Rectal smooth muscle tissue (tissue), 1 donor: Measurements from ENCODE around the gene CAB39L.

Source experiments
- H3K27ac ChIP-seq: one replicate; pipeline ENCODE4 v1.7.0; 2013; ENCODE audit warnings: low read depth, low read length, inconsistent platforms
- H3K27me3 ChIP-seq: one replicate; pipeline ENCODE4 v1.7.0; 2013; ENCODE audit warnings: low read length; ENCODE audit not compliant: control insufficient read depth, insufficient read depth
- H3K36me3 ChIP-seq: one replicate; pipeline ENCODE4 v1.7.0; 2013; ENCODE audit warnings: low read length; ENCODE audit not compliant: control insufficient read depth, insufficient read depth
- H3K4me1 ChIP-seq: one replicate; pipeline ENCODE4 v1.7.0; 2013; ENCODE audit warnings: low read length; ENCODE audit not compliant: control insufficient read depth, insufficient read depth
- H3K4me3 ChIP-seq: one replicate; pipeline ENCODE4 v1.7.0; 2013; ENCODE audit warnings: low read length
- H3K9ac ChIP-seq: one replicate; pipeline ENCODE4 v1.7.0; 2013; ENCODE audit warnings: low read length

CAB39L gene

DNA sequence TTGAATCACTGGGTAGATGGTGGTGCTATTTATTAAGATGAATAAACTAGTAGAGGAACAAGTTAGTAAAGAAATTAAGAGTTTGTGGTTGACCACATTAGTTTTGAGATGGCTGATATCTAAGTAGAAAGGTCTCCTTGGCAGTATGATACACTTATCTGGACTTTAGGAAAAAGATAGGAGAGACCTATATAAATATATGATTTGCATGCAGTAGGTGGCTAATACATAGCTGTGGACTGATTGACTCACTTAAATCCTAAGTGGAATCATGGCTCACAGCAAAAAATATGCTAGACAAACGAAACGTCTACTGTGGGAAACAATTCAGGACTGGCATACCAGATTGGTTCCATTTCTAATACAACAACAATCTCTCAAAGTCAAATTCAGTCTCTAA, 92.0 kb downstream of the CAB39L start:
- H3K36me3 ChIP-seq, result peaks cover 2% of the 10 kb centered on the region
- no peak overlapping the region for H3K27ac ChIP-seq
- no peak overlapping the region for H3K9ac ChIP-seq
- H3K4me1 ChIP-seq, result peaks cover 11% of the 10 kb centered on the region
- no peaks in the 10 kb centered on the region for H3K27me3 ChIP-seq
- no peak overlapping the region for H3K4me3 ChIP-seq

DNA sequence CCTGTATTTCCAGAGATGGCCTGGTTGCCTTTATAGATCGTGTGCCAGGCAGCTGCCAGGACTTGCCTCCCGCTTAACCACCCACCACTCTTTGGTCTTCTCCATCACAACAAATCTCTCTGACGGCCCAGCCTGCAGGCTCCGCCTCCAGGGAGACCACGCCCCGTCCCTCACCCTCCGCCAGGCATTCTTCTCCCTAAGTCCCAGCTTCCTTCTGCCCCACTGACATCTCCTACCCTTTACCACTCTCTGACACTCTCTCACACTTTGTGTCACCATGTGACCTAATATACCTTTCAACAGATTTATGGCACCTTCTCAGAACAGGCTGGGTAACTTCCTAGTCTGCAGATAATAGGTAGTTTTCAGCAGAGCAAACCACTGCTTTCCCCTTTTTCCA, 95.1 kb downstream of the CAB39L start:
- H3K27ac ChIP-seq, result no peak overlapping the region

DNA sequence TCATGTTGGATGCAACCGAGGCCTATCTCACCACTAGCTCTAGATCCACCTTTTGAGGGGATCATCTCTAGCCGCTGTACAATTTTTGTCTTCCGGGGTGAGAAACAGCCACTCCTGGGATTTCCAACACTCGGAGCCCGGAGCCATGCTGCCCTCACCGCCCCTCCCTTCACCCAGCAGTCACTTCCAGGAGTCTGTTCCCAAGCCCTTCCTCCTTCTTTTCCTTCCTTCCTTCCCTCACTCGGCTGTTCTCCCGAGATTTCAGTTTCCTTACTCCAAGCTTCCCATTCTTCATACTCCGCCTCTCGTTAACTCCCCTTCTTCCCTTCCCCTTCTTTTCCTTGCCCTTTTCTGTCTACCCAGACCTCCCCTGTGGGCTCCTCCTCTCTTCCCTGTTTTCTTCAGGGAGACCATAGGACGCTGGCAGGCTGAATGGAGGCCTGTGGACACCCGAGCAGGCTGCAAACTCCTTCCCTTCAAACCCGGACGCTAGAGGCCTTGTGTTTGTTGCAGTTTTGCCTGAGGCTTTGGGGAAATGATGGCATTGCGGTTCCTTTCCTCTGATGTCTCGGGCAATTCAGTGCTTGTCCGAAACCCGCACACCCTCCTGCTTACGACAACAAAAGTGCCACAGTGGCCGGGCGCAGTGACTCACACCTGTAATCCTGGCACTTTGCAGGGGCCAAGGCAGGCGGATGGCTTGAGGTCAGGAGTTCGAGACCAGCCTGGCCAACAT, 96.0 kb downstream of the CAB39L start:
- Histone ChIP-seq H3K9ac (no peak overlapping the region), H3K27ac (no peak overlapping the region), H3K36me3 (peaks cover 5% of the 10 kb centered on the region), H3K4me3 (no peak overlapping the region), H3K4me1 (peaks cover 7% of the 10 kb centered on the region), H3K27me3 (no peaks in the 10 kb centered on the region)

More for the DNA sequence above, 95.1 kb downstream of the CAB39L start:
- H3K9ac ChIP-seq, result no peak overlapping the region
- no peak overlapping the region for H3K4me3 ChIP-seq
- peaks cover 2% of the 10 kb centered on the region for H3K36me3 ChIP-seq
- no peaks in the 10 kb centered on the region for H3K27me3 ChIP-seq
- peaks cover 7% of the 10 kb centered on the region for H3K4me1 ChIP-seq

GRCh38 chr13:49346460-49346859, 97.4 kb downstream of the CAB39L start:
- H3K4me3 ChIP-seq, result no peak overlapping the region
- no peak overlapping the region for H3K9ac ChIP-seq
- peaks cover 6% of the 10 kb centered on the region for H3K4me1 ChIP-seq
- H3K27ac ChIP-seq, result no peak overlapping the region
- no peaks in the 10 kb centered on the region for H3K27me3 ChIP-seq
- H3K36me3 ChIP-seq, result peaks cover 5% of the 10 kb centered on the region

DNA sequence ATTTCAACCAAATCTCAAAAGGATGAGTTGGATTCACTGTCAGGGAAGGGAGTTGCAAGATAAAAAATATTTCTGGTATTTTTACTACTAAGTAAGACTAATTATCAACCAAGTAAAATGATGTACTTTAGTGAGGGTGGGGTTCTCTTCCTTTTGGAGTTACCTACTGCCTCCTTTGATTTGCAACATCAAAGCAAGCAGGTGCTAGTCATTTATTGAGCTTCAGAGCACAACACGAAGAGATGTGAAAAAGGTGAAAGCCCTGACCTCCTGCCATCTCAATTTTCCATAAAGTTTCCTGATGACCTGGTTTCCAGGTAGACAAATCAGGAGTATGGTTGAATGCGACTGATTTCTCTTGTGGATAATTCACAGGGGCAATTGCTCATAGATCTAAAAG, 100.1 kb downstream of the CAB39L start:
- no peaks in the 10 kb centered on the region for H3K27me3 ChIP-seq
- no peak overlapping the region for H3K4me3 ChIP-seq
- H3K4me1 ChIP-seq, result no peaks in the 10 kb centered on the region
- H3K36me3 ChIP-seq, result peaks cover 4% of the 10 kb centered on the region
- H3K9ac ChIP-seq, result no peak overlapping the region
- no peak overlapping the region for H3K27ac ChIP-seq

- Histone ChIP-seq H3K27me3 (no peaks in the 10 kb centered on the region), H3K4me3 (no peak overlapping the region), H3K36me3 (peaks cover 3% of the 10 kb centered on the region), H3K4me1 (no peaks in the 10 kb centered on the region), H3K27ac (no peak overlapping the region), H3K9ac (no peak overlapping the region)
Measured at GRCh38 chr13:49343255-49343654, 100.6 kb downstream of the CAB39L start.

DNA sequence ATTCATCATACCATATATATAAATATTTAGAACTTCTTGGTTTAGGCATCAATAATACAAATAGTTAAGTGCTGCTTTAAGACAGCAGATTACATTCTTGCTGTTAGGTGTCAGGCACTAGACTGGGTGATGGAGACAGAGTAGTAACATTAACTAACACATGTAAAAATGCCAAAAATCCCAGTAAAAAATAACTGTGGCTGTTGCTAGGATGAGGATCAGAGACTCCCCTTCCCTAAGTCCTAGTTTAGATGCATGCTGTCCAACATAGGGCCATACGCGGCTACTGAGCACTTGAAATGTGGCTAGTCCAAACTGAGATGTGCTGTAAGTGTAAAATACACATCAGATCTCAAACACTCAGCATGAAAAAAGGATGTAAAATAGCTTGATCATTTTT, 101.4 kb downstream of the CAB39L start:
- Histone ChIP-seq H3K4me3 (no peak overlapping the region), H3K36me3 (peaks cover 3% of the 10 kb centered on the region), H3K27me3 (no peaks in the 10 kb centered on the region), H3K27ac (no peak overlapping the region), H3K9ac (no peak overlapping the region), H3K4me1 (no peaks in the 10 kb centered on the region)

GRCh38 chr13:49341941-49342340, 101.9 kb downstream of the CAB39L start:
- Histone ChIP-seq H3K4me1 (no peaks in the 10 kb centered on the region), H3K27ac (no peak overlapping the region), H3K27me3 (no peaks in the 10 kb centered on the region), H3K36me3 (peaks cover 3% of the 10 kb centered on the region), H3K4me3 (no peak overlapping the region), H3K9ac (no peak overlapping the region)

DNA sequence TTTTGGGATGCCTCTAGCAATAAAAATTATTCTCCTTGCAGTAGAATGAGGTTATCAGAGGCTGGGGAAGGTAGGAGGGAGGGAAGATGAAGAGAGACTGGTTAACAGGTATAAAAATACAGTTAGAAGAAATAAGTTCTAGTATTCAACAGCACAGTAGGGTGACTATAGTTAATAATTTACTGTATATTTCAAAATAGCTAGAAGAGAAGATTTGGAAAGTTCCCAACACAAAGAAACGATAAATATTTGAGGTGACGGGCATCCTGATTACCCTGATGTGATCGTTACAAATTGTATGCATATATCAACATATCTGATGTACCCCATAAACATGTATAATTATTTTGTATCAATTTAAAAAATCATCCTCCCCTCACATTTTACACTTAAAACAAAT, 102.3 kb downstream of the CAB39L start:
- no peak overlapping the region for H3K27ac ChIP-seq
- H3K4me3 ChIP-seq, result no peak overlapping the region
- no peak overlapping the region for H3K9ac ChIP-seq
- H3K27me3 ChIP-seq, result no peaks in the 10 kb centered on the region
- H3K36me3 ChIP-seq, result peaks cover 3% of the 10 kb centered on the region
- no peaks in the 10 kb centered on the region for H3K4me1 ChIP-seq

GRCh38 chr13:49340161-49340560, 103.7 kb downstream of the CAB39L start:
- Histone ChIP-seq H3K4me1 (no peaks in the 10 kb centered on the region), H3K36me3 (peaks cover 3% of the 10 kb centered on the region), H3K4me3 (no peak overlapping the region), H3K27ac (no peak overlapping the region), H3K9ac (no peak overlapping the region), H3K27me3 (no peaks in the 10 kb centered on the region)

DNA sequence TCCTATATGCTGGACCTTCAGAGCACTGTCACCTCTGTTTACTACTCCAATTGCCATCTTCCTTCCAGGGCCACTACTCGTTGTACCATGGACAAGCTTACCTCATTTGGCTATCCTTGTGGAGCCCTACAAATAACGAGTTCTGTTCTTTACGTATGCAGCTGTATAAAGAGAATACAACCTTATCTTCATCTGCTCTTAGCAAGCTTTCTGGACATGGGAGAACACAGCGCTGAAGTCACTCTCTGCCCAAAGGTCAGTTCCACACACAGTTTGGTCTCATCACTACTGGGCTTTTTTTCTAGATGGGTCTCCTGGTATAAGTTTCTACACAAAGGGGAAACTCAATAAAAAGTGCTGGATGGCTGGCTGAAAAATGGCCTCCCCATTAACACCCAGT, 107.2 kb downstream of the CAB39L start:
- H3K27me3 ChIP-seq, result no peaks in the 10 kb centered on the region
- no peak overlapping the region for H3K4me3 ChIP-seq
- H3K36me3 ChIP-seq, result no peaks in the 10 kb centered on the region
- H3K9ac ChIP-seq, result no peak overlapping the region
- no peaks in the 10 kb centered on the region for H3K4me1 ChIP-seq
- no peak overlapping the region for H3K27ac ChIP-seq

GRCh38 chr13:49330546-49330864, 113.4 kb downstream of the CAB39L start:
- Histone ChIP-seq H3K4me3 (no peak overlapping the region), H3K9ac (no peak overlapping the region), H3K27ac (no peak overlapping the region)

DNA sequence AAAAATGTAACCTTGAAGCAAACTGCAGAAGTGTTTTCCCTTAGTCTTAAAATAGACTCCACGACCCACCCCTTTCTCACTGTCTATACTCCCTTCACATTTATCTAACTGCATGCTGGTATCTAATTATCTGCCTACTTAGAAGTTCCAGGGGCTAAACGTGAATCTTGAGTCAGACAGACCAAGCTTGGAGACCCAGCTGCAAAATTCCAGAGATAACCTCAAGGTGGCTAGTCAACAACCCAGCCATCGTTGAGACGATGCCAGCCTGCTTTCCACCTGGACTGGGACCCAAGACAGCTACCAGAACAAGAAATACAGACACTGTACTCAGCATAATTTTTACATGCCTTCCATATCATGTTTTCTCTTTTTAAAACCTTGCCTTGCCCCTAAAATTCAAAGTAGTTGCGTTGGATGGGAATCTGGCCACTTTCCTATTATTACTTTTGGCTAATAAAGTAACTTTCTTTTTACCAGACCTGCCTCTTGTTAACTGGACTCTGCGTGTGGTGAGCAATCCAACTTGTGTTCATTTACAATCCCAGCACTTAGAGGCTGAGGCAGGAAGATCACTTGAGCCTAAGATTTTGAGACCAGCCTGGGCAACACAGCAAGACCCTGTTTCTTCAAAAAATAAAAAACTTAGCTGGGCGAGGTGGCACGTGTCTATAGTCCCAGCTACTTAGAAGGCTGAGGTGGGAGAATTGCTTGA, 113.9 kb downstream of the CAB39L start:
- Histone ChIP-seq H3K36me3 (no peaks in the 10 kb centered on the region), H3K4me3 (no peak overlapping the region), H3K4me1 (no peaks in the 10 kb centered on the region), H3K27ac (no peak overlapping the region), H3K27me3 (no peaks in the 10 kb centered on the region), H3K9ac (no peak overlapping the region)

More at GRCh38 chr13:49330546-49330864, 113.4 kb downstream of the CAB39L start:
- Histone ChIP-seq H3K36me3 (no peaks in the 10 kb centered on the region), H3K27me3 (no peaks in the 10 kb centered on the region), H3K4me1 (no peaks in the 10 kb centered on the region)
